H9 (cell line): Measurements from ENCODE around the gene PRKX. TPM values are rescaled to one million over a fixed set of nuclear protein-coding genes. Genes with fewer than 3 reads are reported as not detected.

Experiments
- DNase-seq: peaks from one replicate; pipeline ENCODE4 v3.0.0-alpha.2; 2017
- H2AFZ ChIP-seq: one replicate; pipeline ENCODE4 v1.6.1; 2013; ENCODE audit warnings: mild to moderate bottlenecking, low read length, control low read depth, moderate library complexity
- H2AK5ac ChIP-seq: 2 replicates; pipeline ENCODE4 v1.6.1; 2013; ENCODE audit warnings: low read length, control low read depth, mixed read lengths; ENCODE audit not compliant: insufficient read length
- H2BK120ac ChIP-seq: one replicate; pipeline ENCODE4 v1.6.1; 2013; ENCODE audit warnings: low read depth, mild to moderate bottlenecking, low read length, control low read depth, inconsistent platforms; ENCODE audit not compliant: poor library complexity, severe bottlenecking
- H2BK12ac ChIP-seq: 2 replicates; pipeline ENCODE4 v1.6.1; 2013; ENCODE audit warnings: low read length, control low read depth, mixed read lengths, low read depth; ENCODE audit not compliant: insufficient read length
- H2BK15ac ChIP-seq: 2 replicates; pipeline ENCODE4 v1.6.1; 2013; ENCODE audit warnings: low read depth, low read length, control low read depth
- H2BK20ac ChIP-seq: one replicate; pipeline ENCODE4 v1.6.1; 2013; ENCODE audit warnings: low read depth, mild to moderate bottlenecking, low read length, control low read depth, inconsistent platforms; ENCODE audit not compliant: poor library complexity, severe bottlenecking
- H2BK5ac ChIP-seq: 2 replicates; pipeline ENCODE4 v1.6.1; 2013; ENCODE audit warnings: low read length, control low read depth, mixed read lengths; ENCODE audit not compliant: insufficient read length
- H3K14ac ChIP-seq: 2 replicates; pipeline ENCODE4 v1.6.1; 2013; ENCODE audit warnings: low read length, control low read depth; ENCODE audit not compliant: insufficient read depth
- H3K18ac ChIP-seq: 2 replicates; pipeline ENCODE4 v1.6.1; 2013; ENCODE audit warnings: low read depth, mild to moderate bottlenecking, mixed read lengths, low read length, control low read depth; ENCODE audit not compliant: insufficient read length
- H3K23ac ChIP-seq: 2 replicates; pipeline ENCODE4 v1.6.1; 2013; ENCODE audit warnings: low read length, control low read depth, mixed read lengths, low read depth; ENCODE audit not compliant: insufficient read length
- H3K23me2 ChIP-seq: 2 replicates; pipeline ENCODE4 v1.6.1; 2013; ENCODE audit warnings: low read depth, mild to moderate bottlenecking, mixed read lengths, low read length, control low read depth; ENCODE audit not compliant: insufficient read length, poor library complexity, severe bottlenecking
- H3K27ac ChIP-seq: 2 replicates; pipeline ENCODE4 v1.5.1; 2013; ENCODE audit warnings: low read length, control low read depth, mixed read lengths, low read depth; ENCODE audit not compliant: insufficient read length
- H3K27me3 ChIP-seq: 2 replicates; pipeline ENCODE4 v1.6.1; 2013; ENCODE audit warnings: low read length, control low read depth, inconsistent platforms; ENCODE audit not compliant: insufficient read depth
- H3K4ac ChIP-seq: 2 replicates; pipeline ENCODE4 v1.6.1; 2013; ENCODE audit warnings: low read depth, mild to moderate bottlenecking, control low read depth, inconsistent platforms, low read length, moderate library complexity
- H3K4me1 ChIP-seq: 2 replicates; pipeline ENCODE4 v1.6.1; 2013; ENCODE audit warnings: low read length, control low read depth, inconsistent platforms; ENCODE audit not compliant: insufficient read depth
- H3K4me2 ChIP-seq: 2 replicates; pipeline ENCODE4 v1.6.1; 2013; ENCODE audit warnings: low read length, control low read depth, mixed read lengths; ENCODE audit not compliant: insufficient read length, insufficient read depth
- H3K56ac ChIP-seq: 2 replicates; pipeline ENCODE4 v1.6.1; 2013; ENCODE audit warnings: low read depth, mild to moderate bottlenecking, mixed read lengths, low read length, control low read depth; ENCODE audit not compliant: insufficient read length
- H3K79me1 ChIP-seq: 2 replicates; pipeline ENCODE4 v1.6.1; 2013; ENCODE audit warnings: low read depth, mild to moderate bottlenecking, moderate library complexity, low read length, control low read depth, inconsistent platforms; ENCODE audit not compliant: insufficient read depth, poor library complexity, severe bottlenecking
- H3K79me2 ChIP-seq: 2 replicates; pipeline ENCODE4 v1.6.1; 2013; ENCODE audit warnings: low read length, control low read depth, inconsistent platforms; ENCODE audit not compliant: insufficient read depth
- H3K9ac ChIP-seq: 2 replicates; pipeline ENCODE4 v1.6.1; 2013; ENCODE audit warnings: low read length, control low read depth, mixed read lengths; ENCODE audit not compliant: insufficient read length; ENCODE audit errors: extremely low read depth
- H3K9me3 ChIP-seq: one replicate; pipeline ENCODE4 v1.6.1; 2013; ENCODE audit warnings: low read depth, low read length, inconsistent platforms; ENCODE audit not compliant: control insufficient read depth
- H3T11ph ChIP-seq: one replicate; pipeline ENCODE4 v1.6.1; 2013; ENCODE audit warnings: mild to moderate bottlenecking, low read length, control low read depth, inconsistent platforms
- H4K20me1 ChIP-seq: one replicate; pipeline ENCODE4 v1.6.1; 2013; ENCODE audit not compliant: control insufficient read depth, insufficient read length, insufficient read depth
- H4K5ac ChIP-seq: 2 replicates; pipeline ENCODE4 v1.6.1; 2013; ENCODE audit warnings: low read depth, mild to moderate bottlenecking, mixed read lengths, low read length, control low read depth; ENCODE audit not compliant: insufficient read length
- H4K8ac ChIP-seq: replicated peaks from 2 replicates; pipeline ENCODE4 v1.6.1; 2013; ENCODE audit warnings: low read length, control low read depth, mixed read lengths, low read depth; ENCODE audit not compliant: insufficient read length
- H4K91ac ChIP-seq: 2 replicates; pipeline ENCODE4 v1.6.1; 2013; ENCODE audit warnings: low read depth, mild to moderate bottlenecking, moderate library complexity, mixed read lengths, low read length, control low read depth; ENCODE audit not compliant: insufficient read length
- H3K27ac Mint-ChIP-seq, 3 experiments: 2 replicates in 2 of 3; 3 replicates in 1 of 3; pipeline ENCODE4 v1.8.0; 2020 to 2021; ENCODE audit warnings: mixed read lengths in 3 of 3, mild to moderate bottlenecking in 1 of 3, moderate library complexity in 1 of 3
- H3K27me3 Mint-ChIP-seq: 2 replicates; pipeline ENCODE4 v1.8.0; 2021; ENCODE audit warnings: low read depth, mild to moderate bottlenecking, moderate library complexity, mixed read lengths
- H3K36me3 Mint-ChIP-seq, 3 experiments: 2 replicates in 2 of 3; 3 replicates in 1 of 3; pipeline ENCODE4 v1.8.0; 2020 to 2021; ENCODE audit warnings: low read depth in 3 of 3, mixed read lengths in 3 of 3; ENCODE audit not compliant: insufficient read depth in 1 of 3
- H3K4me1 Mint-ChIP-seq, 2 experiments: 2 replicates each; pipeline ENCODE4 v1.8.0; 2020; ENCODE audit warnings: mixed read lengths in 2 of 2
- H3K4me3 Mint-ChIP-seq, 2 experiments: 2 replicates in 1 of 2; 3 replicates in 1 of 2; pipeline ENCODE4 v1.8.0; 2020 to 2021; ENCODE audit warnings: mild to moderate bottlenecking in 2 of 2, mixed read lengths in 2 of 2, moderate library complexity in 1 of 2
- H3K9me3 Mint-ChIP-seq, 2 experiments: 2 replicates in 1 of 2; 3 replicates in 1 of 2; pipeline ENCODE4 v1.8.0; 2020; ENCODE audit warnings: mild to moderate bottlenecking in 2 of 2, mixed read lengths in 2 of 2, moderate library complexity in 1 of 2
- CTCF ChIP-seq: fragments of 200-600 bp; sonication (generic); conservative IDR thresholded peaks from 3 replicates; pipeline ENCODE4 v1.8.0; 2021; ENCODE audit warnings: antibody characterized with exemption, mild to moderate bottlenecking
- WGBS: extraction: QIAGEN DNeasy Blood & Tissue Kit; methylation state at CpG from one replicate; pipeline ENCODE4 v1.1.7; 2013; ENCODE audit warnings: missing lambda C conversion rate, low lambda C conversion rate, mixed read lengths; ENCODE audit not compliant: insufficient read length; ENCODE audit errors: extremely low coverage; 5-methylcytosine and 5-hydroxymethylcytosine counted together
- total RNA-seq: library from RNA; stranded (reverse); gene quantifications from 2 replicates; pipeline ENCODE4 v1.2.1, GENCODE V29; 2021

Gene PRKX
- total RNA-seq, 1 experiment from 2014 or later, result 108 TPM

GRCh38 chrX:3712051-3712869, 1.2 kb downstream of the PRKX start:
- Mint-ChIP-seq H3K4me3 (peak overlapping the region; percentile 83 to 92), H3K27me3 (no peaks in the 10 kb centered on the region; the same call in 1 of the 2 replicates), H3K27ac (peak overlapping the region in 2 of 3 experiments; percentile 36 to 48; a peak in 2 of 7 replicates), H3K9me3 (peaks cover 0 to 2% of the 10 kb centered on the region in 2 experiments; a peak in 1 of 5 replicates), H3K36me3 (peaks cover 10 to 15% (median 11%) of the 10 kb centered on the region in 3 experiments; a peak in 5 of 7 replicates), H3K4me1 (peaks cover 39 to 41% of the 10 kb centered on the region in 2 experiments)
- no peak overlapping the region for H4K91ac ChIP-seq
- no peaks in the 10 kb centered on the region for H3K4me1 ChIP-seq
- H3K79me1 ChIP-seq, result no peaks in the 10 kb centered on the region
- no peak overlapping the region for H2BK15ac ChIP-seq
- no peak overlapping the region for H3K56ac ChIP-seq
- H4K8ac ChIP-seq, result no peak overlapping the region
- H3K14ac ChIP-seq, result peak overlapping the region; percentile 89
- H3K4me2 ChIP-seq, result peak overlapping the region; percentile 76
- DNase-seq, result no peak
- no peak overlapping the region for H4K5ac ChIP-seq
- no peak overlapping the region for H3T11ph ChIP-seq
- no peak overlapping the region for H2BK12ac ChIP-seq
- H3K4ac ChIP-seq, result no peak overlapping the region
- H2BK5ac ChIP-seq, result no peak overlapping the region
- H2AK5ac ChIP-seq, result no peak overlapping the region
- no peak overlapping the region for H2BK120ac ChIP-seq
- peak overlapping the region; percentile 71 for H3K9ac ChIP-seq
- no CpG with 5 or more reads among the region's 39 CpGs for WGBS
- TF ChIP-seq CTCF, result no peak
- H3K18ac ChIP-seq, result no peak overlapping the region
- no peak overlapping the region for H3K27ac ChIP-seq
- no peaks in the 10 kb centered on the region for H4K20me1 ChIP-seq
- no peak overlapping the region for H2AFZ ChIP-seq
- no peak overlapping the region for H2BK20ac ChIP-seq
- peaks cover 22% of the 10 kb centered on the region for H3K23me2 ChIP-seq
- no peaks in the 10 kb centered on the region for H3K9me3 ChIP-seq
- no peak overlapping the region for H3K23ac ChIP-seq
- H3K27me3 ChIP-seq, result no peaks in the 10 kb centered on the region
- H3K79me2 ChIP-seq, result peaks cover 19% of the 10 kb centered on the region; the same call in 1 of the 2 replicates
